Liver (tissue), 9 donors: ENCODE data around the gene DLST. TPM values are rescaled to one million over a fixed set of nuclear protein-coding genes. Genes with fewer than 3 reads are reported as not detected.

Source experiments
- DNase-seq: peaks from one replicate; pipeline ENCODE4 v3.0.0-alpha.2; 2017; ENCODE audit warnings: low spot score
- H3K27ac ChIP-seq, 2 donors: one replicate each; pipeline ENCODE4 v1.7.0; 2013; ENCODE audit warnings: inconsistent platforms in 2 of 2, low read length in 2 of 2, control low read depth in 1 of 2, low read depth in 1 of 2, mild to moderate bottlenecking in 1 of 2
- H3K27me3 ChIP-seq, 4 donors: one replicate each; pipeline versions ENCODE4 v1.6.1 to v1.7.0; 2013; ENCODE audit warnings: low read length in 3 of 4, inconsistent platforms in 1 of 4, mild to moderate bottlenecking in 1 of 4, moderate library complexity in 1 of 4; ENCODE audit not compliant: control insufficient read depth in 4 of 4, insufficient read depth in 4 of 4
- H3K36me3 ChIP-seq, 4 donors: one replicate each; pipeline versions ENCODE4 v1.6.1 to v1.7.0; 2013; ENCODE audit warnings: low read length in 3 of 4, mild to moderate bottlenecking in 3 of 4, low read depth in 1 of 4, moderate library complexity in 1 of 4; ENCODE audit not compliant: control insufficient read depth in 4 of 4, insufficient read depth in 3 of 4
- H3K4me1 ChIP-seq, 4 donors: one replicate each; pipeline versions ENCODE4 v1.6.1 to v1.7.0; 2013; ENCODE audit warnings: low read length in 3 of 4, mild to moderate bottlenecking in 3 of 4, moderate library complexity in 1 of 4; ENCODE audit not compliant: control insufficient read depth in 4 of 4, insufficient read depth in 4 of 4
- H3K4me3 ChIP-seq, 3 donors: one replicate each; pipeline versions ENCODE4 v1.6.1 to v1.7.0; 2013; ENCODE audit warnings: low read length in 3 of 3, control low read depth in 1 of 3, low read depth in 1 of 3, mild to moderate bottlenecking in 1 of 3
- H3K9ac ChIP-seq, 2 donors: one replicate each; pipeline ENCODE4 v1.7.0; 2013; ENCODE audit warnings: low read length in 2 of 2, mild to moderate bottlenecking in 2 of 2, moderate library complexity in 2 of 2, control low read depth in 1 of 2, low read depth in 1 of 2
- H3K9me3 ChIP-seq, 4 donors: one replicate each; pipeline versions ENCODE4 v1.6.1 to v1.7.0; 2013; ENCODE audit warnings: low read length in 3 of 4; ENCODE audit not compliant: control insufficient read depth in 4 of 4
- EGR1 ChIP-seq, 2 donors: IDR thresholded peaks; 2 replicates each; pipeline ENCODE4 v1.6.1; 2016 to 2018; ENCODE audit warnings: antibody characterized with exemption in 2 of 2, low read depth in 2 of 2
- FOXA1 ChIP-seq: IDR thresholded peaks from 2 replicates; pipeline ENCODE4 v1.6.1; 2016; ENCODE audit warnings: antibody characterized with exemption
- FOXA2 ChIP-seq: IDR thresholded peaks from 2 replicates; pipeline ENCODE4 v1.6.1; 2016; ENCODE audit warnings: antibody characterized with exemption
- GABPA ChIP-seq, 2 donors: IDR thresholded peaks in 1 of 2; conservative IDR thresholded peaks in 1 of 2; 2 replicates each; pipeline ENCODE4 v1.6.1; 2016; ENCODE audit warnings: antibody characterized with exemption in 2 of 2, mild to moderate bottlenecking in 1 of 2, moderate library complexity in 1 of 2
- HNF4A ChIP-seq, 2 donors: conservative IDR thresholded peaks; 2 replicates each; pipeline ENCODE4 v1.6.1; 2016; ENCODE audit warnings: antibody characterized with exemption in 2 of 2, mild to moderate bottlenecking in 2 of 2
- HNF4G ChIP-seq: IDR thresholded peaks from 2 replicates; pipeline ENCODE4 v1.6.1; 2016; ENCODE audit warnings: antibody characterized with exemption
- JUND ChIP-seq, 2 donors: IDR thresholded peaks; 2 replicates each; pipeline ENCODE4 v1.6.1; 2016; ENCODE audit warnings: antibody characterized with exemption in 2 of 2
- NR2F2 ChIP-seq: IDR thresholded peaks from 2 replicates; pipeline ENCODE4 v1.6.1; 2016; ENCODE audit warnings: antibody characterized with exemption
- RXRA ChIP-seq, 2 donors: IDR thresholded peaks; 2 replicates each; pipeline ENCODE4 v1.6.1; 2017 to 2018; ENCODE audit warnings: antibody characterized with exemption in 2 of 2, mild to moderate bottlenecking in 1 of 2
- TAF1 ChIP-seq: conservative IDR thresholded peaks from 2 replicates; pipeline ENCODE4 v1.6.1; 2016; ENCODE audit warnings: antibody characterized with exemption, mild to moderate bottlenecking
- YY1 ChIP-seq: IDR thresholded peaks from 2 replicates; pipeline ENCODE4 v1.6.1; 2016; ENCODE audit warnings: antibody characterized with exemption, mild to moderate bottlenecking
- WGBS: extraction: QIAGEN DNeasy Blood & Tissue Kit; methylation state at CpG from one replicate; pipeline ENCODE4 v1.1.7; 2013; 5-methylcytosine and 5-hydroxymethylcytosine counted together
- polyA plus RNA-seq, 2 donors: library from polyadenylated mRNA; stranded (reverse) in 1 of 2; unstranded in 1 of 2; fragments of 200-250 nt in 1 of 2; fragments of >200 nt in 1 of 2; fragmentation: Nextera tagmentation in 1 of 2; extraction: Ambion mirVana in 1 of 2; gene quantifications; one replicate each; pipeline versions ENCODE4 v1.2.1 to v1.2.3, GENCODE V29; 2013 to 2015
- total RNA-seq, 2 donors: library from RNA; depleted of rRNA; stranded (reverse); fragments of >200 nt; gene quantifications; one replicate each; pipeline ENCODE4 v1.2.3, GENCODE V29; 2014
- TF ChIP-seq, protein P1 (sequence below): IDR thresholded peaks from 2 replicates; pipeline ENCODE4 v1.6.1; 2016; ENCODE audit warnings: antibody characterized with exemption
- TF ChIP-seq, protein P2 (sequence below): fragments of 150-350 bp; IDR thresholded peaks from 2 replicates; pipeline ENCODE4 v1.5.1; 2017; ENCODE audit warnings: improper control_type of control experiment, low read depth, low read length; ENCODE audit not compliant: missing input control
- TF ChIP-seq, protein P3 (sequence below): IDR thresholded peaks from 2 replicates; pipeline ENCODE4 v1.6.1; 2016; ENCODE audit warnings: antibody characterized with exemption
- TF ChIP-seq, protein P4 (sequence below): IDR thresholded peaks from 2 replicates; pipeline ENCODE4 v1.6.1; 2016; ENCODE audit warnings: antibody characterized with exemption, mild to moderate bottlenecking
- TF ChIP-seq, protein P5 (sequence below): IDR thresholded peaks from 2 replicates; pipeline ENCODE4 v1.6.1; 2016; ENCODE audit warnings: antibody characterized with exemption
- donor health status: healthy.
- donor health status: healthy.
- donor health status: healthy.
- donor health status: healthy.
- donor health status: healthy.

The DLST gene
- total and polyA plus RNA-seq, 4 donors, result 10.7 to 69.3 (median 49.5) TPM

DNA sequence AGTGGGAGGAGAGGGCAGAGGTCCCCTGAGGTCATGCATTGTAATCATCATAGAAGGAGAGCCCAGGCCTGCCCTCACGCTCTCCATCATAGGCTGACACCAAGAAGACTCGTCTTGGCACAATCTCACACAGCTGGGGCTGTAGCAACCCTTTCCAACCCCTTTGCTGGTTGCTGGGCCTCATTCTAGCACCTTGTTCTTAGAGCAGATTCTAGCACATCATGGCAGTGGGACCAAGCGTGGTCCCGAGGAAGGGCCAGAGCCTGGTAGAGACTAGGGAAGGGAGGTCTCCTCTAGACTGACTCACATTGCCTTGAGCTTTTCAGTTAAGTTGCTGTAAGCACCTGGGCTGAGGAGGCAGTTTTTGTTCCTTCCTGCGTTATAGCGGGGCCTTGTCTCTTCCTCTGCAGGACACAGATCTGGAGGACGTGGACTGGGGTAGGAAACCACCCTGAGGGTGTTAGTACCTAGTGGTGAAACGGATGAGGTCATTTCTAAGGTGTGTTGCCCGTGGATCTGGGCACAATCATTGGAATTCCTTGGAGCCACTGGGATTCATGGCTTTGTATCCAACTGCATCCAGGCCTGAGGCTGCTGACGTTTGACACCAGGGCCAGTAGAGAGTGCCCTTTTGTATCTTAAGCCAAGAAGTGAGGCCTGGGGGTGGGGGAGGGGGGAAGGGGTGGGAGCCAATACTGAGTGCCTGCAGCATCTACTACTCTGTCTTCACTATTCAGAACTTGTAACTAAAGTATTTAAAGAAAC lies 21.4 kb downstream of the DLST start:
- peaks cover 6 to 63% (median 39%) of the 10 kb centered on the region in 4 donors for H3K36me3 ChIP-seq
- H3K27me3 ChIP-seq, result no peaks in the 10 kb centered on the region
- 80% methylated on average over 10 of the region's 10 CpGs for WGBS
- H3K4me3 ChIP-seq, result no peak overlapping the region
- peaks cover 2 to 9% (median 8%) of the 10 kb centered on the region in 4 donors for H3K4me1 ChIP-seq
- no peak overlapping the region for H3K27ac ChIP-seq
- no peak for DNase-seq
- no peak overlapping the region for H3K9ac ChIP-seq
- H3K9me3 ChIP-seq, result no peaks in the 10 kb centered on the region
- TF ChIP-seq, protein P1, sequence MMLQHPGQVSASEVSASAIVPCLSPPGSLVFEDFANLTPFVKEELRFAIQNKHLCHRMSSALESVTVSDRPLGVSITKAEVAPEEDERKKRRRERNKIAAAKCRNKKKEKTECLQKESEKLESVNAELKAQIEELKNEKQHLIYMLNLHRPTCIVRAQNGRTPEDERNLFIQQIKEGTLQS, result no peak
- TF ChIP-seq YY1, result no peak
- no peak for TF ChIP-seq RXRA (IDR thresholded peaks at IDR 0.05)
- TF ChIP-seq EGR1 (IDR thresholded peaks at IDR 0.05; ENCODE audit: low read depth in 2 of 2), result no peak
- TF ChIP-seq HNF4A (conservative IDR thresholded peaks at IDR 0.05), result no peak
- TF ChIP-seq, protein P2, sequence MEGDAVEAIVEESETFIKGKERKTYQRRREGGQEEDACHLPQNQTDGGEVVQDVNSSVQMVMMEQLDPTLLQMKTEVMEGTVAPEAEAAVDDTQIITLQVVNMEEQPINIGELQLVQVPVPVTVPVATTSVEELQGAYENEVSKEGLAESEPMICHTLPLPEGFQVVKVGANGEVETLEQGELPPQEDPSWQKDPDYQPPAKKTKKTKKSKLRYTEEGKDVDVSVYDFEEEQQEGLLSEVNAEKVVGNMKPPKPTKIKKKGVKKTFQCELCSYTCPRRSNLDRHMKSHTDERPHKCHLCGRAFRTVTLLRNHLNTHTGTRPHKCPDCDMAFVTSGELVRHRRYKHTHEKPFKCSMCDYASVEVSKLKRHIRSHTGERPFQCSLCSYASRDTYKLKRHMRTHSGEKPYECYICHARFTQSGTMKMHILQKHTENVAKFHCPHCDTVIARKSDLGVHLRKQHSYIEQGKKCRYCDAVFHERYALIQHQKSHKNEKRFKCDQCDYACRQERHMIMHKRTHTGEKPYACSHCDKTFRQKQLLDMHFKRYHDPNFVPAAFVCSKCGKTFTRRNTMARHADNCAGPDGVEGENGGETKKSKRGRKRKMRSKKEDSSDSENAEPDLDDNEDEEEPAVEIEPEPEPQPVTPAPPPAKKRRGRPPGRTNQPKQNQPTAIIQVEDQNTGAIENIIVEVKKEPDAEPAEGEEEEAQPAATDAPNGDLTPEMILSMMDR, result no peak
- no peak for TF ChIP-seq NR2F2
- no peak for TF ChIP-seq TAF1
- TF ChIP-seq, protein P3, sequence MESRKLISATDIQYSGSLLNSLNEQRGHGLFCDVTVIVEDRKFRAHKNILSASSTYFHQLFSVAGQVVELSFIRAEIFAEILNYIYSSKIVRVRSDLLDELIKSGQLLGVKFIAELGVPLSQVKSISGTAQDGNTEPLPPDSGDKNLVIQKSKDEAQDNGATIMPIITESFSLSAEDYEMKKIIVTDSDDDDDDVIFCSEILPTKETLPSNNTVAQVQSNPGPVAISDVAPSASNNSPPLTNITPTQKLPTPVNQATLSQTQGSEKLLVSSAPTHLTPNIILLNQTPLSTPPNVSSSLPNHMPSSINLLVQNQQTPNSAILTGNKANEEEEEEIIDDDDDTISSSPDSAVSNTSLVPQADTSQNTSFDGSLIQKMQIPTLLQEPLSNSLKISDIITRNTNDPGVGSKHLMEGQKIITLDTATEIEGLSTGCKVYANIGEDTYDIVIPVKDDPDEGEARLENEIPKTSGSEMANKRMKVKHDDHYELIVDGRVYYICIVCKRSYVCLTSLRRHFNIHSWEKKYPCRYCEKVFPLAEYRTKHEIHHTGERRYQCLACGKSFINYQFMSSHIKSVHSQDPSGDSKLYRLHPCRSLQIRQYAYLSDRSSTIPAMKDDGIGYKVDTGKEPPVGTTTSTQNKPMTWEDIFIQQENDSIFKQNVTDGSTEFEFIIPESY, result no peak
- TF ChIP-seq, protein P4, sequence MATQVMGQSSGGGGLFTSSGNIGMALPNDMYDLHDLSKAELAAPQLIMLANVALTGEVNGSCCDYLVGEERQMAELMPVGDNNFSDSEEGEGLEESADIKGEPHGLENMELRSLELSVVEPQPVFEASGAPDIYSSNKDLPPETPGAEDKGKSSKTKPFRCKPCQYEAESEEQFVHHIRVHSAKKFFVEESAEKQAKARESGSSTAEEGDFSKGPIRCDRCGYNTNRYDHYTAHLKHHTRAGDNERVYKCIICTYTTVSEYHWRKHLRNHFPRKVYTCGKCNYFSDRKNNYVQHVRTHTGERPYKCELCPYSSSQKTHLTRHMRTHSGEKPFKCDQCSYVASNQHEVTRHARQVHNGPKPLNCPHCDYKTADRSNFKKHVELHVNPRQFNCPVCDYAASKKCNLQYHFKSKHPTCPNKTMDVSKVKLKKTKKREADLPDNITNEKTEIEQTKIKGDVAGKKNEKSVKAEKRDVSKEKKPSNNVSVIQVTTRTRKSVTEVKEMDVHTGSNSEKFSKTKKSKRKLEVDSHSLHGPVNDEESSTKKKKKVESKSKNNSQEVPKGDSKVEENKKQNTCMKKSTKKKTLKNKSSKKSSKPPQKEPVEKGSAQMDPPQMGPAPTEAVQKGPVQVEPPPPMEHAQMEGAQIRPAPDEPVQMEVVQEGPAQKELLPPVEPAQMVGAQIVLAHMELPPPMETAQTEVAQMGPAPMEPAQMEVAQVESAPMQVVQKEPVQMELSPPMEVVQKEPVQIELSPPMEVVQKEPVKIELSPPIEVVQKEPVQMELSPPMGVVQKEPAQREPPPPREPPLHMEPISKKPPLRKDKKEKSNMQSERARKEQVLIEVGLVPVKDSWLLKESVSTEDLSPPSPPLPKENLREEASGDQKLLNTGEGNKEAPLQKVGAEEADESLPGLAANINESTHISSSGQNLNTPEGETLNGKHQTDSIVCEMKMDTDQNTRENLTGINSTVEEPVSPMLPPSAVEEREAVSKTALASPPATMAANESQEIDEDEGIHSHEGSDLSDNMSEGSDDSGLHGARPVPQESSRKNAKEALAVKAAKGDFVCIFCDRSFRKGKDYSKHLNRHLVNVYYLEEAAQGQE, result no peak
- no peak for TF ChIP-seq GABPA (IDR thresholded peaks at IDR 0.05 in 1 of 2, conservative IDR thresholded peaks at IDR 0.05 in 1 of 2)
- TF ChIP-seq FOXA1, result no peak
- no peak for TF ChIP-seq JUND (IDR thresholded peaks at IDR 0.05)
- no peak for TF ChIP-seq HNF4G
- TF ChIP-seq, protein P5, sequence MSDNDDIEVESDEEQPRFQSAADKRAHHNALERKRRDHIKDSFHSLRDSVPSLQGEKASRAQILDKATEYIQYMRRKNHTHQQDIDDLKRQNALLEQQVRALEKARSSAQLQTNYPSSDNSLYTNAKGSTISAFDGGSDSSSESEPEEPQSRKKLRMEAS, result no peak
- no peak for TF ChIP-seq FOXA2
